Colonic mucosa (tissue), 4 donors: ENCODE measurements around the gene IL1RN. TPM values are rescaled to one million over a fixed set of nuclear protein-coding genes. Genes with fewer than 3 reads are reported as not detected.

Experiments used
- DNase-seq: peaks from one replicate; pipeline ENCODE4 v3.0.0-alpha.2; 2020
- H3K27ac ChIP-seq: fragments of 200-600 bp; one replicate; pipeline ENCODE4 v1.8.0; 2021
- H3K27me3 ChIP-seq: fragments of 200-600 bp; one replicate; pipeline ENCODE4 v1.8.0; 2021
- H3K36me3 ChIP-seq: fragments of 200-600 bp; one replicate; pipeline ENCODE4 v1.8.0; 2021
- H3K4me1 ChIP-seq: fragments of 200-600 bp; one replicate; pipeline ENCODE4 v1.8.0; 2021; ENCODE audit warnings: mild to moderate bottlenecking
- H3K4me3 ChIP-seq: fragments of 200-600 bp; one replicate; pipeline ENCODE4 v1.8.0; 2021
- H3K9ac ChIP-seq, 2 donors: one replicate each; pipeline ENCODE4 v1.7.0; 2013; ENCODE audit warnings: control low read depth in 2 of 2, low read depth in 2 of 2, low read length in 2 of 2
- H3K9me3 ChIP-seq: fragments of 200-600 bp; one replicate; pipeline ENCODE4 v1.8.0; 2021
- CTCF ChIP-seq: fragments of 200-600 bp; IDR thresholded peaks from one replicate; pipeline ENCODE4 v1.8.0; 2022; ENCODE audit warnings: antibody characterized with exemption, mild to moderate bottlenecking
- intact Hi-C: fragments of 100-400 bp; cut with DNase I; formaldehyde crosslinking; loops from one replicate; pipeline ENCODE4 v1.14.1; 2022
- total RNA-seq, 2 donors: library from RNA; stranded (reverse); fragmentation: NEBNext Ultra II Directional in 1 of 2; extraction: Animal tissue kit (Norgen Biotek cat#: 25700) in 1 of 2; gene quantifications; one replicate each; pipeline ENCODE4 v1.2.1, GENCODE V29; 2021
- donor health status: healthy.
- donor health status: DM: no; HTN: no; CAD: no.
- donor health status: DM: no; HTN: no; CAD: no.

Gene IL1RN
- total RNA-seq, 2 donors from 2014 or later, result 1.5 to 6.0 TPM

GRCh38 chr2:113124181-113124961, 3.0 kb upstream of the IL1RN start:
- TF ChIP-seq CTCF, result no peak
- no peak overlapping the region for H3K9ac ChIP-seq

GRCh38 chr2:113124984-113125855, 2.2 kb upstream of the IL1RN start:
- Histone ChIP-seq H3K9ac (no peak overlapping the region), H3K4me1 (no peaks in the 10 kb centered on the region), H3K4me3 (no peak overlapping the region), H3K27ac (no peak overlapping the region), H3K36me3 (no peaks in the 10 kb centered on the region), H3K27me3 (no peaks in the 10 kb centered on the region), H3K9me3 (no peaks in the 10 kb centered on the region)
- TF ChIP-seq CTCF, result no peak
- intact Hi-C loops, result no loop called here
- no peak for DNase-seq

More at GRCh38 chr2:113124181-113124961, 3.0 kb upstream of the IL1RN start:
- no peaks in the 10 kb centered on the region for H3K36me3 ChIP-seq
- intact Hi-C loops, result no loop called here
- no peak overlapping the region for H3K27ac ChIP-seq
- DNase-seq, result no peak
- no peaks in the 10 kb centered on the region for H3K9me3 ChIP-seq
- no peak overlapping the region for H3K4me3 ChIP-seq
- H3K4me1 ChIP-seq, result no peaks in the 10 kb centered on the region
- H3K27me3 ChIP-seq, result no peaks in the 10 kb centered on the region

GRCh38 chr2:113127646-113128570, 510 bp downstream of the IL1RN start:
- no peak for TF ChIP-seq CTCF
- no peaks in the 10 kb centered on the region for H3K36me3 ChIP-seq
- H3K27me3 ChIP-seq, result no peaks in the 10 kb centered on the region
- no peaks in the 10 kb centered on the region for H3K9me3 ChIP-seq
- no peak overlapping the region for H3K4me3 ChIP-seq
- no peak overlapping the region for H3K9ac ChIP-seq
- no peak for DNase-seq
- H3K4me1 ChIP-seq, result no peaks in the 10 kb centered on the region
- no peak overlapping the region for H3K27ac ChIP-seq
- intact Hi-C loops, result no loop called here

GRCh38 chr2:113129519-113130078, 2.2 kb downstream of the IL1RN start:
- intact Hi-C loops, result loop anchor here (10.0 kb wide), 1 partner anchor 45 kb away; no protein-coding TSS in a partner anchor
- H3K27ac ChIP-seq, result no peak overlapping the region
- H3K9ac ChIP-seq, result no peak overlapping the region
- H3K9me3 ChIP-seq, result no peaks in the 10 kb centered on the region
- H3K4me1 ChIP-seq, result no peaks in the 10 kb centered on the region
- no peak for TF ChIP-seq CTCF
- H3K4me3 ChIP-seq, result no peak overlapping the region
- H3K27me3 ChIP-seq, result no peaks in the 10 kb centered on the region
- H3K36me3 ChIP-seq, result no peaks in the 10 kb centered on the region
- DNase-seq, result no peak
